Activated T-cell treated with anti-CD3 and anti-CD28 coated beads for 48 hours (primary cell): ENCODE results near the gene CYP51A1.
"Not testable (repeated sequence)": the region's sequence is repeated elsewhere in the genome, so short reads cannot be mapped to it uniquely, and the experiment has no call there.

Source experiments
- DNase-seq: peaks from one replicate; pipeline ENCODE4 v3.0.0-alpha.2; 2020; ENCODE audit warnings: low read depth

Gene CYP51A1

DNA sequence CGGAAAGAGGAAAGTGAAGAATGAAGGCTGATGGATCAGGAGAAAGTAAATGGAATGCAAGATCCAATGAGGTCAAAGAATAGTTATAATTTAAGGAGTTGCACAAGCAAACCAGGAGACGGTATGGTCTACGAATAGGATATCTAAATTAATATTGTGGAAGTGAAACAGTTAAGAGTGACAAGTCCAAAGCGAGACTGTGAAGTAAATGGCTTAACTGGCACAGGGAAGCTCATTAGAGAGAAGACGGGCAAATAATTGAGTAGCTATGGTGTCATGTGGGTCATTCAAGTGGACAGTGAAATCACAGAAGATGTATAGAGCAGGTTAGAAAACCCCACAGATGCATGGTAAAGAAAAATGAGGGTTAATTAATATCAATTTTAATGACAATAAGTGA, 3.2 kb downstream of the CYP51A1 start:
- DNase-seq = no peak

DNA sequence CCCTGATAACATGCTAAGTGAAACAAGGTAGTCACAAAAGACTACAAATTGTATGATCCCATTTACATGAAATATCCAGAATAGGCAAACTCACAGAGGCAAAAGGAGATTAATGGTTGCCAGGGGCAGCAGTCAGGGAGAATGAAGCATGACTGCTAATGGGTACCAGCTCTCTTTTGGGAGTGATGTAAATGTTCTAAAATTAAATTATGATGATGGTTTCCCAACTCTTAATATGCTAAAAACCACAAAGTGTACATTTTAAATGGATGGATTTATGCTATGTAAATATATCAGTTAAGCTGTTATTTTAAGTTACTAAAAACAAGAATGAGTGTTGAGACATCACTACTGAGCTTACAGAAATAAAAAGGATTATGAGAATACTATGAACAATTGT, 12.6 kb downstream of the CYP51A1 start:
- no peak for DNase-seq

DNA sequence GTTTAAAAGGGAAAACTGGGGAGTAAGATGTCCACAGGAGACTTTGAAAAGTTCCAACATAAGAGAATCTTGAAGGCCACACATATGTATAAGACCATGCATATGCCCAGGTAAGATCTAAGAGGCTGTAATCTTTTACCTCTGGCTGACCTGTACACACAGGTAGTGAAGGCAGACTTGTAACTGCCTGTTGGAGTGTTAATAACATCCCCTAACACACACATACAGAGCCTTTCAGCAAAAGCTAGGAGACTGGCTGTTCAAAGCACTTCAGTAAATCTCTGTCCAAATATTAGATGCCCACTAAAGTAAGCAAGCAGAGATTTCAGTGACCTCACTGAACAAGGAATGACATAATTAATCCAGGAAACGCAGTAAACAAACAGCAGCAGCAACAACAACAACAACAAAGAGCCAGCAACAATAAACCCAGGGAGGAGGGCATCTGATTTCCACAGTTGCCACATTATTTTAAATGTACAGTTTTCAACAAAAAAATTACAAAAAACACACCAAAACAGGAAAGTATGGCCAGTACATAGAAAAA, 15.0 kb downstream of the CYP51A1 start:
- no peak for DNase-seq

DNA sequence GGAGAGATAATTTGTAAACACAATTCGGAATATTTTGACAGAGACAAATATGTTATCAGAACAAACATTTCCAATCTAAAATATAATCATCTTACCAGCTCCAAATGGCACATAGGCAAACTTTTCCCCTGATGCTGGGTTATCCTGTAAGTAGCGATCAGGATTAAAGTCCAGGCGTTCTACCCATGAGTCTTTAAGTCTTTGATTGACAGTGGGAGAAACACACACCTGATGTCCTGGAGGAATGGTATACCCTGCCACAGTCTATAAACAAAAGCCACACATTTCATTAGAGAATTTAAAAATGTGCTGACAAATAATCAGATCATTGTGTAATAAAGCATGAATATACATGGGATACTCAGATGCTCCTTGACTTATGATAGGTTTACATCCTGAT, 17.3 kb downstream of the CYP51A1 start:
- DNase-seq = no peak

DNA sequence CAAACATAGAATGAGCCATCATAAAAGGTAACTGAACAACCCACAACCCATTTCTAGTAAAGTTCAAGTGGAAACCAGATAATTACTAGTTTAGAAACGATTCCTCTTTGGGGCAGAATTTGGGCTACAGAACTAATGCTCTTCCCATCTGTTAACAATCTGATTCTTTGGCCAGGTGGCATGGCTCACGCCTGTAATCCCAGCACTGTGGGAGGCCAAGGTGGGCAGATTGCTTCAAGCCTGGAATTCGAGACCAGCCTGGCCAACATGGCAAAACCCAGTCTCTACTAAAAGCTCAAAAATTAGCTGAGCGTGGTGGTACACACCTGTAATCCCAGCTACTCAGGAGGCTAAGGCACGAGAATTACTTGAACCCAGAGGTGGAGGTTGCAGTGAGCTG, 18.5 kb downstream of the CYP51A1 start:
- no peak for DNase-seq

DNA sequence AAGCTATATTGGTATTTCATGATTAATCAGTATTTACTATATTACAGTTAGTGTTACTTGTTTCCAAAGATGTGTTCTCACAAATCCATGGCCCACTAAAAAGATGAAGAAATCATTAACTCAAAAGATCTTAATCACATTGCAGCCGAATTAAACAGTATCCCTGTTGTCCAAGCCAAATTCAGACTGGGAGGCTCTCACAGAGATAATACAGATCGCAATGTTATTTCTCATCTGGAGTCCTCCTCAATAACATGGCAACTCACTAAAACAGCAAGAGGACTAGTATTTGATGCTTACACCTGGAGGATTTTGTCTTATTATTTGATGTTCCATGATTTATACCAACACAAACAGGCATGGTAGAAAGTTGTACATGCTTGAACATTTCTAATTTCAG, 23.4 kb downstream of the CYP51A1 start:
- no peak for DNase-seq

DNA sequence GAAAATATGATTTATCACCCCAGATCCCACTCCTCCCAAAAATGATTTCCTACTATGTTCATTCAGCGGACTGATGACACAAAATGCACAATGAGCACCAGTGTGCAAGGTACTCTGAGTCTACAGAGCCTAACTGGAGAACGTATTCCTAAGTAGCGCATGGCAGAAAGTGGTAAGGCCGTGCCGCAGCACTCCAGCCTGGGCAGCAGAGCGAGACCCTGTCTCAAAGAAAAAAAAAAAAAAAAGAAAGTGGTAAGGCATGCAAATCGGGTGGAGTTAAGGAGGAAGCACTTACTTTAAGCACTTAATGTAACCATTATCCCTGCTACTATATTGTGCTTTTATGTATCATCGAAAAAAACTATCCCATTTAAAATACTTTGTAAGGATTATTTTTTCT, 25.5 kb downstream of the CYP51A1 start:
- DNase-seq = no peak

DNA sequence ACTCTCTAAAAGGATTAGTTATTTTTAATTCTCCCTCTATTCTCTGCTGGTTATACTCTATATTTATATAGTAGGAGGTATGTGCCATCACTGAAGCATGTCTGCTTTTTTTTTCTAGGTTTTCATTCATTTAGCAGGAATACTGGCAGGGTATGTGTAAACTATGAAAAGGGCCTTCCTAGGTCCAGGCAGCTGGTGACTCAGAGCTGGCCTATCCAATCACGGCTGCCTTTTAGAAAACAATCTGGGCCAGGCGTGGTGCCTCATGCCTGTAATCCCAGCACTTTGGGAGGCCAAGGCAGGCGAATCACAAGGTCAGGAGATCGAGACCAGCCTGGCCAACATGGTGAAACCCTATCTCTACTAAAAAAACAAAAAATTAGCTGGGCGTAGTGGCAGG, 31.4 kb downstream of the CYP51A1 start:
- not testable (repeated sequence) for DNase-seq

DNA sequence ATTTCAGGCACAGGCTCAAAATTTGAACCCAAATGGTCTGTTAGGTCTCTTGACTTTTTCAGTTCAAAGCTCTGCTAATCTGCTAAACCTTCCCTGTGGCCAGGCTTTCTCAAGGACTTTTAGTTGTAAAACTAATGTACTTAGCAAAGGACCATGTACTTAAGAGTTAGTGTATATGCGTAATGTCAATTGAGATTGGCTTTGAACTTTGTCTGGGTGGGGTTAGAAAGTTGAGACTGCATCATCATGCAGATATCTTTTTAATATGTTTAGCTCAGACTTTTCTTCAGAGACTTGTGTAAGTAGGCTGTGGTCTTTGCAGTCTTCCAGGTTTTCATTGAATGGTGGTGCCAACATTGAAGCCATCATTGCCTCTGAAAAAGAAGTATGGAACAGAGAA, 33.7 kb downstream of the CYP51A1 start:
- DNase-seq = no peak

DNA sequence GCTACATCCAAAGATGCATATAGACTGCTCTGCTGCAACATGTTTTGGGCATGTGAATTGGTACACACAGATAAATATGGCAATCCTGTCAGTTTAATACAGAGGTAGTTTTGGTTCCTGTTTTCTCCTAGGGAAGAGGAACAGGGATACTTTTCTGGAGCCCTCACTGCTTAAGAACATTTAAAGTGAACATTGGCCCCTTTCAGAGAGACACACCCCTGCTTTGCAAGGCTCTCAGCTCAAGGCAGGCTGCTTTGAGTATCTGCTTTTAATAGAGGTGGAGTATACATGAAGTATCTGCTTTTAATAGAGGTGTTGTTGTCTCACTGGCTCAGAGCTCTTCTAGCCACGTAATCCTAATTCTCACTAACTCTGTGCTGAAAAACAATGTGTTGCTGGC, 38.9 kb downstream of the CYP51A1 start:
- no peak for DNase-seq

DNA sequence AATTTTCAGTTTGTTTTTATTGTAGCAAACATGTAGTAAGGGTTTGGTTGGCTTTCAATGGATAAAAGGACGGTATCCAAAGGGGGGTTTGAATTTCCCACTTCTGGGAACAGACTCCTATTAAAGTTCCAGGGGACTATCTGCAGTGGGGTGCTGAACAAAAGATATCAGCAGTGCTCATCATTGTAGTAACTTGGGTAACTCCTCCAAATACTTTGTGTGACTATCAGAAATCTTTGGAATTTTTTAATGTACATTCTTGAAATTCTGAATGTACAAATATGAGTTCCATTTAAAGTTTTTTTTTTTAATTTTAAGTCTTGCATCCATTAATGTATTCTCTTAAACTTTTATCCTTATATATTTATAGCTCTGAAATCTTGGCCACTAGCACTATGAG, 42.1 kb downstream of the CYP51A1 start:
- no peak for DNase-seq

DNA sequence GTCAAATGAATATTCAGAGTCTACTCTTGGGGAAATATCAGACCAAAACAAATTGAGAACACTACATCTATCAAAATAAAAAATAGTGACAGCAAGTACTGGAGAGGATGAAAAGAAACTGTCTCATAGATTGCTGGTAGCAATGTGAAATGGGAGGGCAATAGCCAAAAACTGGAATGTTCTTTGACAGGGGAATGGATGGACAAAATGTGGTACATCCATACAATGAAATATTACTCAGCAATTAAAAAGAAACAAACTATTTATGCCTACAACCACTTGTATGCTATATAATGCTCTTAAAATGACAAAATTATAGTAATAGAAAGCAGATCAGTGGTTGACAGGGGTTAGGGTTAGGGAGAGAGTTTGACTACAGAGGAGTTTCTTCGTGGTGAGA, 46.0 kb downstream of the CYP51A1 start:
- no peak for DNase-seq

DNA sequence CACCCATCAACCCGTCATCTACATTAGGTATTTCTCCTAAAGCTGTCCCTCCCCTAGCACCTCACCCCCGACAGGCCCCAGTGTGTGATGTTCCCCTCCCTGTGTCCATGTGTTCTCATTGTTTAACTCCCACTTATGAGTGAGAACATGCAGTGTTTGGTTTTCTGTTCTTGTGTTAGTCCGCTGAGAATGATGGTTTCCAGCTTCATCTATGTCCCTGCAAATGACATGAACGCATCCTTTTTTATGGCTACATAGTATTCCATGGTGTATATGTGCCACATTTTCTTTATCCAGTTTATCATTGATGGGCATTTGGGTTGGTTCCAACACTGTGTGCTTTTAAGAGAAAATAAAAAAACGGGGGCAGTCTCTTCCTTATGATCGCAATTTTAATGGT, 50.4 kb downstream of the CYP51A1 start:
- DNase-seq = not testable (repeated sequence)

DNA sequence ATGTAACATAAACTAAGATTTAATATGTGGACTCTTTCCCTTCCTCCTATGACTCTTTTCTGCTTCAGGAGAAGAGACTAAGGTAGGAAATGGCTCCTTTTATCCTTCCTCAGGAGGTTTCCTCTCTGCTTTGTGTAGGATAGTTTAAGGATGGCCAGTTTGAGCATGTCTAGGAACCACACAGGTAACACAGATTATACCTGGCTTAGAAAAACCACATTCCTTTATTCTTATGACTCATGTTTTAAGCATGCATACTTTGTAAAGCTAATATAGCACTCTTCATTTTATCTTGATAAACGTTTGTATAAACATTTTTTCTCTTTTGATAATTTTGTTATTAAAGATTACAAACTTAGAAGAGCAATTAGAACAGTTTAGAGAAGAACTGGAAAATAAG, 57.8 kb downstream of the CYP51A1 start:
- no peak for DNase-seq

DNA sequence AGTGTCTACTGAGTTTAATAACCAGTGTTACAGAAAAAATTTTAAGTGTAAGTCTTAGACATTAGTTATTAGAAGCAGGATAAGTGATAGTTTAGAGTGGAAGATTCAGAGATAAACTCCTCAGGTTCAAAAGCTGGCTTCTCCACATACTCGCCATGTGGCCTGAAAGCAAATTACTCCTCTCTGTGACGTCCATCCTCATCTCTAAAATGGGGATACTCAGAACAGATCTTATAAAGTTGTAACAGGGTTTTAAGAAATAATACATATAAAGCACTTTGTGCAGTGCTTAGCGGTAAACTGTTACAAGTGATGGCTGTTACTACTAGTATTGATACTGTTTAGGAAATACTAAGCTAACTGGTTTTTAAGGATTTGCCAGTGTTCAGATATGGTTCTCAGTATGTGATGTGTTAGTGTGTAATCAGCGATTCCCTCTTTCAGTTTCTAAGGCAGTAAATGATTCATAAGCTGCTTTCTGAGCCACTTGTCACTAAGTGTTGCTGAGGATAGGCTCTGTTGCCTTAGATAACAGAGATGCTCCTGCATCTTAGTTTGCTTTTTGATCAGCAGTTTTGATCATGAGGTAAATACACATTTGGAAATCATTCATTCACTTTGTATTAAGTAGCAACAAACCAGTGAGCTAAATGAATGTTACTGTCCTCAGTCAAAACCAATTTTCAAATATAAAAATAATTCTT, 58.7 kb downstream of the CYP51A1 start:
- no peak for DNase-seq

DNA sequence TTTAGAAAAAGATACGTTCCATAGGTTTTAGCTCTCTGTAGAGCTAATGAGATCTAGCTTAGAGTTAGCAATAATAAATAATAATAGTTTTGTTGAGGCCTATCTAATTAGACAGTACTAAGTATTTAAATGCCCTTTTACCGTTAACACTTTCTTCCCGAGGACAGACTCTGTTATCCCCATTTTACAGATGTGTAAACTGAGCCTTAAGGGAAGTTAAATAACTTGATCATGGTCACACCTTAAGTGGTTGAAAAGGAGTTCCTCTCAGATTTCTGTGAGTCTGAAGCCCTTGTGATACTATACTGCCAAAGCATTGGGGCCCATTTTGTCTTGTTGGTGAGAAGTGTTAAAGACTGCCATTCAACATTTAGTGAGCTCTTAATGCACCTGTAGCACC, 61.6 kb downstream of the CYP51A1 start:
- DNase-seq = no peak

DNA sequence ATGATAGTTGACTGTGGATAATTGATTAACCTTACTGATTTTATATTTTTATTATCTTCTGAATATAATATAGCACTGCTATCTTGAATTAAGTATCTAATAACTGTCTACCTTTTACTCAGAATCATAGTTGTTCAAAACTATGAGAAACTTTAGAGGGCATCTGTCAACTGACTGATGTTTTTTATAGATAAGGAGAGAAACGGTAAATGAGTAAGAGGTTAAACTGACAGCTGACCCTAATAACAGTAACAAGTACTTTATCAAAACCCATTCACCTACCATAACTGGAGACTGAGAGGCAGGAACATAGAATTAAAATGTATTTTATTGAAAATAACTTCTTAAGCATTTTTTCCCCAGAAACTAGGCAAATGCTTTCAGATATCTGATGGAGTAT, 62.2 kb downstream of the CYP51A1 start:
- no peak for DNase-seq

DNA sequence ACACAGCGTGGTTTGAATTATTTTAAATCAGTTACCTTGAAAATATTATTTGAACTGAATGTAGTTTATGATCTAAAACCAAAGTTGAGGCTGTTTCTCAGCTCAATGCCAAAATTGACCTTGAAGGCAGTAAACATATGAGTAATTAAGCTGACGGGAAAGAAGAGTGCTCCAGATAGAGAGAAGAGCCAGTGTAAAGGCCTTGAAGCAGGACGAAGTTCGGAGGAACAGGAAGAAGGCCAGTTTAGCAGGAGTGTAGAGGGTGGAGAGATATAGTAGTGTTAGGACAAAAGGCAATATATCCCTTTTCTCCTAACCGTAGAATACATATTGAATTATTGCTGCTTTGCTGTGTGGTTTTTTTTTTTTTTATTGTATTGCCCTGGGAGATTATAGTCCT, 63.2 kb downstream of the CYP51A1 start:
- DNase-seq = no peak

DNA sequence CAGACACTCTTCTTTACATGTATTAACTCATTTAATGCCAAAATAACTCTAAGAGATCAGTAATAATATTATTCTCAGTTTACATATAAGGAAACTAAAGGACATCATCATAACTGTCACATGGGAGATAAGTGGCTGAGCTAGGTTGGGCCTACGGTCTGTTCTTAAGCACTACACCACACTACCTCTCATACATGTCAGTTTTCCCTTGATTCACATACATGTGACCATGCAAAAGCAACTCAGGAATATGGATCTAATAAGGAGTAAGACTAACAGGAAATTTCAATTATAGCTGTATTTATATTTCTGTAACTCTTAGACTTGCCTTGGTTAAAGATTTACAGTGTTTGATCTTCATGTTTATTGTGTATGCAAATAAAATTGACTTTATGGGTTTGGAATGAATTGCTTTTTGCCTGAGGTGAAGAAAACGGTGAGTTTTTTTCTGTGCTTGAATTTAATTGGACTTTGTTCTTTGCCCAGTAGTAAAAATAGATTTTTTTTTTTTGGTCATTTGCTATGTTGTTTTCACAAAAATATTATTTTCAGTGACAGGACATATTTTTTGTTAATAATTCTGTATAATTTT, 69.7 kb downstream of the CYP51A1 start:
- no peak for DNase-seq
